Caco-2 (cell line): Measurements from ENCODE around the gene MAGEB17. TPM values are rescaled to one million over a fixed set of nuclear protein-coding genes. Genes with fewer than 3 reads are reported as not detected.
"Not testable (repeated sequence)": the region's sequence is repeated elsewhere in the genome, so short reads cannot be mapped to it uniquely, and the experiment has no call there.

Source experiments
- BruUV-seq: library from RNA; stranded (reverse); fragments of 400-500 nt; replicated peaks from 2 replicates; lab custom pipeline; 2021; lab: Mats Ljungman, UMichigan
- CTCF ChIA-PET: fragments of 300-600 bp; sonication (Branson Sonifier 250); formaldehyde crosslinking; loops from one replicate; lab custom pipeline; 2022; ENCODE audit warnings: antibody characterized with exemption; lab: Charles Lee
- POLR2A ChIA-PET: fragments of 300-600 bp; sonication (Branson Sonifier 250); formaldehyde crosslinking; loops from one replicate; lab custom pipeline; 2022; ENCODE audit warnings: antibody characterized with exemption; lab: Charles Lee
- DNase-seq, 2 experiments: peaks; one replicate each; pipeline versions ENCODE4 v3.0.0 to v3.0.0-alpha.2; 2020 to 2022
- H3K27me3 ChIP-seq: replicated peaks from 2 replicates; pipeline ENCODE4 v1.6.0; 2011; ENCODE audit warnings: low read length; ENCODE audit not compliant: control insufficient read depth, insufficient read depth
- H3K36me3 ChIP-seq: 2 replicates; pipeline ENCODE4 v1.5.1; 2011; ENCODE audit warnings: low read length; ENCODE audit not compliant: control insufficient read depth, insufficient read depth
- H3K4me1 ChIP-seq: fragments of 250-450 bp; sonication (Bioruptor Pico); 2 replicates; pipeline ENCODE4 v1.5.1; 2020; ENCODE audit warnings: mild to moderate bottlenecking
- H3K4me3 ChIP-seq: 2 replicates; pipeline ENCODE4 v1.5.1; 2011; ENCODE audit warnings: low read depth, mild to moderate bottlenecking, control low read depth, low read length
- H3K9me3 ChIP-seq: fragments of 250-450 bp; sonication (Bioruptor Pico); 2 replicates; pipeline ENCODE4 v1.5.1; 2020; ENCODE audit warnings: mild to moderate bottlenecking, moderate library complexity
- H3K27ac Mint-ChIP-seq: one replicate; pipeline ENCODE4 v1.8.0; 2022; ENCODE audit warnings: mixed read lengths; ENCODE audit not compliant: unreplicated experiment
- H3K27me3 Mint-ChIP-seq: one replicate; pipeline ENCODE4 v1.8.0; 2022; ENCODE audit warnings: mixed read lengths; ENCODE audit not compliant: insufficient read depth, unreplicated experiment
- H3K36me3 Mint-ChIP-seq: one replicate; pipeline ENCODE4 v1.8.0; 2022; ENCODE audit warnings: mild to moderate bottlenecking, mixed read lengths; ENCODE audit not compliant: insufficient read depth, unreplicated experiment
- H3K4me1 Mint-ChIP-seq: one replicate; pipeline ENCODE4 v1.8.0; 2022; ENCODE audit warnings: low read depth, mixed read lengths; ENCODE audit not compliant: unreplicated experiment
- H3K4me3 Mint-ChIP-seq: one replicate; pipeline ENCODE4 v1.8.0; 2022; ENCODE audit warnings: mild to moderate bottlenecking, moderate library complexity, mixed read lengths; ENCODE audit not compliant: unreplicated experiment
- H3K9me3 Mint-ChIP-seq: one replicate; pipeline ENCODE4 v1.8.0; 2022; ENCODE audit warnings: mixed read lengths; ENCODE audit not compliant: unreplicated experiment
- CTCF ChIP-seq, 2 experiments: fragments of 200-600 bp in 1 of 2; IDR thresholded peaks; 1 replicate in 1 of 2; 2 replicates in 1 of 2; pipeline versions ENCODE4 v1.5.1 to v1.8.0; 2011 to 2022; ENCODE audit warnings: antibody characterized with exemption in 1 of 2, control low read depth in 1 of 2, inconsistent platforms in 1 of 2, low read depth in 1 of 2, low read length in 1 of 2, mild to moderate bottlenecking in 1 of 2, moderate library complexity in 1 of 2; ENCODE audit not compliant: insufficient read depth in 1 of 2, severe bottlenecking in 1 of 2, unreplicated experiment in 1 of 2
- intact Hi-C: fragments of 100-400 bp; cut with micrococcal nuclease; formaldehyde crosslinking; loops from one replicate; pipeline ENCODE4 v1.10.0; 2022; ENCODE audit not compliant: unreplicated experiment
- total RNA-seq: library from RNA; stranded (reverse); gene quantifications from 2 replicates; pipeline ENCODE4 v1.2.3, GENCODE V29; 2022

The MAGEB17 gene
- total RNA-seq, 1 experiment from 2014 or later: not detected

- H3K4me3 ChIP-seq: no peak overlapping the region
- H3K27ac Mint-ChIP-seq: no peak overlapping the region
- H3K36me3 ChIP-seq: no peaks in the 10 kb centered on the region
- no TSS peak for BruUV-seq
- intact Hi-C loops: no loop called here
- H3K9me3 Mint-ChIP-seq: no peaks in the 10 kb centered on the region
- H3K4me3 Mint-ChIP-seq: no peak overlapping the region
- DNase-seq: no peak
- H3K27me3 Mint-ChIP-seq: no peaks in the 10 kb centered on the region
- no peak for TF ChIP-seq CTCF (IDR thresholded peaks at IDR 0.05; ENCODE audit: insufficient read depth in 1 of 2, low read depth in 1 of 2, low read length in 1 of 2, severe bottlenecking in 1 of 2, unreplicated experiment in 1 of 2)
- no peaks in the 10 kb centered on the region for H3K36me3 Mint-ChIP-seq
- H3K9me3 ChIP-seq: no peaks in the 10 kb centered on the region
- CTCF ChIA-PET: no interaction called here
- H3K27me3 ChIP-seq: no peaks in the 10 kb centered on the region
- H3K4me1 ChIP-seq: no peaks in the 10 kb centered on the region
- no peaks in the 10 kb centered on the region for H3K4me1 Mint-ChIP-seq
- POLR2A ChIA-PET: no interaction called here
Measured at GRCh38 chrX:16160729-16161128, 6.6 kb upstream of the MAGEB17 start.

- H3K9me3 Mint-ChIP-seq, H3K36me3 Mint-ChIP-seq, H3K4me3 ChIP-seq, BruUV-seq, intact Hi-C loops, H3K36me3 ChIP-seq, H3K9me3 ChIP-seq, H3K4me3 Mint-ChIP-seq, DNase-seq, CTCF ChIA-PET, POLR2A ChIA-PET, H3K27me3 Mint-ChIP-seq, H3K27ac Mint-ChIP-seq, H3K4me1 Mint-ChIP-seq, H3K4me1 ChIP-seq, H3K27me3 ChIP-seq: not testable (repeated sequence)
Measured at GRCh38 chrX:16161173-16161572, 6.1 kb upstream of the MAGEB17 start.

GRCh38 chrX:16162391-16162790, 4.9 kb upstream of the MAGEB17 start:
- H3K4me3 ChIP-seq: no peak overlapping the region
- Mint-ChIP-seq H3K36me3 (no peaks in the 10 kb centered on the region), H3K9me3 (no peaks in the 10 kb centered on the region), H3K27ac (no peak overlapping the region), H3K4me3 (no peak overlapping the region), H3K4me1 (no peaks in the 10 kb centered on the region), H3K27me3 (no peaks in the 10 kb centered on the region)
- ChIA-PET POLR2A (no interaction called here), CTCF (no interaction called here)
- no peaks in the 10 kb centered on the region for H3K4me1 ChIP-seq
- TF ChIP-seq CTCF (IDR thresholded peaks at IDR 0.05; ENCODE audit: insufficient read depth in 1 of 2, low read depth in 1 of 2, low read length in 1 of 2, severe bottlenecking in 1 of 2, unreplicated experiment in 1 of 2): no peak
- no peaks in the 10 kb centered on the region for H3K27me3 ChIP-seq
- H3K9me3 ChIP-seq: no peaks in the 10 kb centered on the region
- DNase-seq: no peak
- H3K36me3 ChIP-seq: no peaks in the 10 kb centered on the region
- intact Hi-C loops: no loop called here
- BruUV-seq: no TSS peak

GRCh38 chrX:16164748-16165147, 2.5 kb upstream of the MAGEB17 start:
- H3K4me1 ChIP-seq: no peaks in the 10 kb centered on the region
- no TSS peak for BruUV-seq
- no peak overlapping the region for H3K4me3 ChIP-seq
- H3K27ac Mint-ChIP-seq: no peak overlapping the region
- ChIA-PET CTCF (no interaction called here), POLR2A (no interaction called here)
- no peaks in the 10 kb centered on the region for H3K36me3 Mint-ChIP-seq
- H3K27me3 ChIP-seq: no peaks in the 10 kb centered on the region
- no peaks in the 10 kb centered on the region for H3K36me3 ChIP-seq
- H3K4me3 Mint-ChIP-seq: no peak overlapping the region
- H3K9me3 ChIP-seq: no peaks in the 10 kb centered on the region
- no peaks in the 10 kb centered on the region for H3K9me3 Mint-ChIP-seq
- intact Hi-C loops: no loop called here
- H3K27me3 Mint-ChIP-seq: no peaks in the 10 kb centered on the region
- no peak for DNase-seq
- no peaks in the 10 kb centered on the region for H3K4me1 Mint-ChIP-seq
- TF ChIP-seq CTCF (IDR thresholded peaks at IDR 0.05; ENCODE audit: insufficient read depth in 1 of 2, low read depth in 1 of 2, low read length in 1 of 2, severe bottlenecking in 1 of 2, unreplicated experiment in 1 of 2): no peak
